Chondrocyte (in vitro differentiated cells): ENCODE results near the gene BUB1B. TPM values are rescaled to one million over a fixed set of nuclear protein-coding genes. Genes with fewer than 3 reads are reported as not detected.
"Not testable (repeated sequence)": the region's sequence is repeated elsewhere in the genome, so short reads cannot be mapped to it uniquely, and the experiment has no call there.

Experiments used
- DNase-seq: peaks from one replicate; pipeline ENCODE4 v3.0.0; 2021; ENCODE audit warnings: mixed read lengths, low spot score
- H3K27ac Mint-ChIP-seq: one replicate; pipeline ENCODE4 v1.8.0; 2021; ENCODE audit warnings: mild to moderate bottlenecking, moderate library complexity, mixed read lengths; ENCODE audit not compliant: unreplicated experiment
- H3K27me3 Mint-ChIP-seq: 2 replicates; pipeline ENCODE4 v1.8.0; 2021; ENCODE audit warnings: low read depth, mixed read lengths
- H3K36me3 Mint-ChIP-seq: 2 replicates; pipeline ENCODE4 v1.8.0; 2021; ENCODE audit warnings: low read depth, mixed read lengths
- H3K4me1 Mint-ChIP-seq: 2 replicates; pipeline ENCODE4 v1.8.0; 2021; ENCODE audit warnings: low read depth, mild to moderate bottlenecking, mixed read lengths
- H3K4me3 Mint-ChIP-seq: one replicate; pipeline ENCODE4 v1.8.0; 2021; ENCODE audit warnings: mild to moderate bottlenecking, moderate library complexity, mixed read lengths; ENCODE audit not compliant: unreplicated experiment
- H3K9me3 Mint-ChIP-seq: 2 replicates; pipeline ENCODE4 v1.8.0; 2021; ENCODE audit warnings: low read depth, mixed read lengths
- long read RNA-seq: library from polyadenylated mRNA; stranded (forward); transcript quantifications from one replicate; pipeline ENCODE4 v2.0.0, GENCODE V29; 2021
- total RNA-seq: library from RNA; stranded (reverse); gene quantifications from 3 replicates; pipeline ENCODE4 v1.2.1, GENCODE V29; 2021
- TF ChIP-seq, protein P1 (sequence below): fragments of 200-600 bp; sonication (generic); IDR thresholded peaks from 2 replicates; pipeline ENCODE4 v1.5.0; 2021; ENCODE audit warnings: antibody characterized with exemption, mild to moderate bottlenecking, moderate library complexity

The BUB1B gene
- total RNA-seq = 6.7 to 9.6 TPM (median 7.4 TPM) in 3 replicates
- long read RNA-seq, transcript BUB1B-201 (23 exons, 3,725 nt) = major isoform, 9 of 12 reads
- long read RNA-seq, partial matches to known transcripts = 0 of 12 reads
- long read RNA-seq, other reads (novel, unspliced or antisense) = 3 of 12 reads

GRCh38 chr15:40160689-40161688 is at the start of gene BUB1B:
Gene BUB1B, plus strand, starts transcription at chr15:40161069. Its CDS starts 152 bp downstream, at chr15:40161221.
- H3K9me3 Mint-ChIP-seq = no peaks in the 10 kb centered on the region
- TF ChIP-seq, protein P1, sequence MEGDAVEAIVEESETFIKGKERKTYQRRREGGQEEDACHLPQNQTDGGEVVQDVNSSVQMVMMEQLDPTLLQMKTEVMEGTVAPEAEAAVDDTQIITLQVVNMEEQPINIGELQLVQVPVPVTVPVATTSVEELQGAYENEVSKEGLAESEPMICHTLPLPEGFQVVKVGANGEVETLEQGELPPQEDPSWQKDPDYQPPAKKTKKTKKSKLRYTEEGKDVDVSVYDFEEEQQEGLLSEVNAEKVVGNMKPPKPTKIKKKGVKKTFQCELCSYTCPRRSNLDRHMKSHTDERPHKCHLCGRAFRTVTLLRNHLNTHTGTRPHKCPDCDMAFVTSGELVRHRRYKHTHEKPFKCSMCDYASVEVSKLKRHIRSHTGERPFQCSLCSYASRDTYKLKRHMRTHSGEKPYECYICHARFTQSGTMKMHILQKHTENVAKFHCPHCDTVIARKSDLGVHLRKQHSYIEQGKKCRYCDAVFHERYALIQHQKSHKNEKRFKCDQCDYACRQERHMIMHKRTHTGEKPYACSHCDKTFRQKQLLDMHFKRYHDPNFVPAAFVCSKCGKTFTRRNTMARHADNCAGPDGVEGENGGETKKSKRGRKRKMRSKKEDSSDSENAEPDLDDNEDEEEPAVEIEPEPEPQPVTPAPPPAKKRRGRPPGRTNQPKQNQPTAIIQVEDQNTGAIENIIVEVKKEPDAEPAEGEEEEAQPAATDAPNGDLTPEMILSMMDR = no peak
- no peak for DNase-seq
- no peak within 1 kb of the TSS for H3K27ac Mint-ChIP-seq
- peaks cover 2% of the 10 kb centered on the region for H3K4me1 Mint-ChIP-seq
- H3K36me3 Mint-ChIP-seq = no peaks in the 10 kb centered on the region
- no peaks in the 10 kb centered on the region for H3K27me3 Mint-ChIP-seq
- no peak within 1 kb of the TSS for H3K4me3 Mint-ChIP-seq

DNA sequence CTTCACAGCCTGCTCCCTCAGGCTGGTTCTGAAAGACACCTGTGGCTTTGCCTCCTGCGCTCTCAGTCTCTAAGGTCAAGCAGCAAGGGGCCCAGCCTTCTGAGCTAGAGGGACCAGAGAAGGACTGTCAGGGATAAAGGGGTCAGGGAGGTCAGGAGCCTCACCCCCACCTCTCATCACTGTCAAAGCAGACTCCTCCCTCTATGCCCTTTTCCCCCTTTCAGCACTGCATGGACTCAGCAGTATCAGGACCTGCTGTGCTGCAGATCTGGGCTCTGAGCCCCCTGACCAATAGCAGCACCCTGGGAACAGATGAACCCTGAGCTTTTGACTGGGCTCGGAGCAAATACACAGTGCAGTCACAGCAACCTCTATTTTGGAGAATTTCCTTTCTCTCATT is 49.0 kb upstream of the BUB1B start:
- Mint-ChIP-seq H3K27me3 (peaks cover 5% of the 10 kb centered on the region), H3K4me3 (no peak overlapping the region), H3K27ac (no peak overlapping the region), H3K36me3 (no peaks in the 10 kb centered on the region), H3K9me3 (no peaks in the 10 kb centered on the region), H3K4me1 (peaks cover 31% of the 10 kb centered on the region)
- TF ChIP-seq, protein P1 = no peak
- DNase-seq = no peak

- Mint-ChIP-seq H3K4me3 (no peak overlapping the region), H3K27me3 (peaks cover 5% of the 10 kb centered on the region), H3K36me3 (no peaks in the 10 kb centered on the region), H3K9me3 (no peaks in the 10 kb centered on the region), H3K4me1 (peaks cover 22% of the 10 kb centered on the region), H3K27ac (no peak overlapping the region)
- TF ChIP-seq, protein P1 = no peak
- no peak for DNase-seq
Observed at GRCh38 chr15:40112789-40113188, 48.1 kb upstream of the BUB1B start.

GRCh38 chr15:40114218-40114617 is 46.7 kb upstream of the BUB1B start:
- H3K27ac Mint-ChIP-seq = no peak overlapping the region
- H3K4me1 Mint-ChIP-seq = peaks cover 13% of the 10 kb centered on the region
- no peak overlapping the region for H3K4me3 Mint-ChIP-seq
- TF ChIP-seq, protein P1 = no peak
- no peaks in the 10 kb centered on the region for H3K9me3 Mint-ChIP-seq
- H3K36me3 Mint-ChIP-seq = no peaks in the 10 kb centered on the region
- H3K27me3 Mint-ChIP-seq = peaks cover 5% of the 10 kb centered on the region
- DNase-seq = no peak

DNA sequence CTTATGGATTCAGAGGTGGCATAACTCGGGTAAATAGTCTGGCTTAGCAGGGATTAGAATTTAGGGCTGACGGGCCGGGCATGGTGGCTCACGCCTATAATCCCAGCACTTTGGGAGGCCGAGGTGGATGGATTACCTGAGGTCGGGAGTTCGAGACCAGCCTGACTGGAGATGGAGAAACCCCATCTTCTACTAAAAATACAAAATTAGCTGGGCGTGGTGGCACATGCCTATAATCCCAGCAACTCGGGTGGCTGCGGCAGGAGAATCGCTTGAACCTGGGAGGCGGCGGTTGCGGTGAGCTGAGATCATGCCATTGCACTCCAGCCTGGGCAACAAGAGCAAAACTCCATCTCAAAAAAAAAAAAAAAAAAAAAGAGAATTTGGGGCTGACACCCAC is 45.8 kb upstream of the BUB1B start:
- not testable (repeated sequence) for H3K9me3 Mint-ChIP-seq, H3K27ac Mint-ChIP-seq, DNase-seq, H3K4me1 Mint-ChIP-seq, H3K36me3 Mint-ChIP-seq, H3K4me3 Mint-ChIP-seq, H3K27me3 Mint-ChIP-seq
